Neural cell (in vitro differentiated cells): ENCODE data around the gene GRK1. TPM values are rescaled to one million over a fixed set of nuclear protein-coding genes. Genes with fewer than 3 reads are reported as not detected.

ENCODE experiments used
- H2AFZ ChIP-seq: fragments of 200-600, 300-800 bp; sonication (generic), shearing (Covaris generic); 2 replicates; pipeline ENCODE4 v1.6.0; 2014; ENCODE audit warnings: low read depth, mild to moderate bottlenecking, antibody characterized with exemption, low read length, moderate library complexity
- H3F3A ChIP-seq: fragments of 200-600 bp; shearing (Covaris generic); 2 replicates; pipeline ENCODE4 v1.6.1; 2016; ENCODE audit warnings: mild to moderate bottlenecking, moderate library complexity, mixed read lengths, antibody characterized with exemption, low read length; ENCODE audit not compliant: insufficient read depth, poor library complexity, severe bottlenecking
- H3K27ac ChIP-seq: fragments of 200-600, 300-800 bp; sonication (generic), shearing (Covaris generic); 2 replicates; pipeline ENCODE4 v1.5.1; 2014; ENCODE audit warnings: mild to moderate bottlenecking, low read length, moderate library complexity
- H3K27me3 ChIP-seq: fragments of 300-800, 200-600 bp; sonication (generic), shearing (Covaris generic); 2 replicates; pipeline ENCODE4 v1.6.0; 2014; ENCODE audit warnings: mild to moderate bottlenecking, low read depth, low read length, moderate library complexity; ENCODE audit not compliant: insufficient read depth
- H3K36me3 ChIP-seq: fragments of 300-800, 200-600 bp; sonication (generic), shearing (Covaris generic); 2 replicates; pipeline ENCODE4 v1.5.1; 2014; ENCODE audit warnings: mild to moderate bottlenecking, antibody characterized with exemption, low read length, moderate library complexity; ENCODE audit not compliant: insufficient read depth
- H3K4me2 ChIP-seq: fragments of 300-800, 200-600 bp; sonication (generic), shearing (Covaris generic); 2 replicates; pipeline ENCODE4 v1.6.0; 2014; ENCODE audit warnings: mild to moderate bottlenecking, low read length
- H3K4me3 ChIP-seq: fragments of 300-800, 200-600 bp; sonication (generic), shearing (Covaris generic); 2 replicates; pipeline ENCODE4 v1.5.1; 2014; ENCODE audit warnings: mild to moderate bottlenecking, low read length, moderate library complexity
- H3K79me2 ChIP-seq: fragments of 200-600 bp; shearing (Covaris generic); replicated peaks from 2 replicates; pipeline ENCODE4 v1.6.0; 2014; ENCODE audit warnings: mild to moderate bottlenecking, low read length, moderate library complexity; ENCODE audit not compliant: insufficient read depth
- H3K9ac ChIP-seq: fragments of 300-800, 200-600 bp; sonication (generic), shearing (Covaris generic); 2 replicates; pipeline ENCODE4 v1.6.1; 2016; ENCODE audit warnings: mild to moderate bottlenecking, low read length, mixed read lengths
- H3K9me2 ChIP-seq: fragments of 200-600 bp; shearing (Covaris generic); 2 replicates; pipeline ENCODE4 v1.6.1; 2016; ENCODE audit warnings: mild to moderate bottlenecking, low read length, mixed read lengths; ENCODE audit not compliant: insufficient read depth
- H3K9me3 ChIP-seq: fragments of 200-600, 300-800 bp; sonication (generic), shearing (Covaris generic); 2 replicates; pipeline ENCODE4 v1.6.1; 2016; ENCODE audit warnings: mild to moderate bottlenecking, mixed run types, low read length, moderate library complexity, mixed read lengths
- H4K20me1 ChIP-seq: fragments of 200-600 bp; shearing (Covaris generic); 2 replicates; pipeline ENCODE4 v1.6.1; 2016; ENCODE audit warnings: mild to moderate bottlenecking, mixed run types; ENCODE audit not compliant: insufficient read depth
- CTCF ChIP-seq: fragments of 450-650 bp; IDR thresholded peaks from 2 replicates; pipeline ENCODE4 v1.5.1; 2014; ENCODE audit warnings: antibody characterized with exemption, mild to moderate bottlenecking, moderate library complexity; ENCODE audit not compliant: poor library complexity, severe bottlenecking
- EP300 ChIP-seq: fragments of 450-650 bp; conservative IDR thresholded peaks from 2 replicates; pipeline ENCODE4 v1.6.1; 2014; ENCODE audit warnings: antibody characterized with exemption, mild to moderate bottlenecking, moderate library complexity; ENCODE audit not compliant: poor library complexity, severe bottlenecking
- EZH2 ChIP-seq: fragments of 200-600, 300-800 bp; shearing (Covaris generic), sonication (generic); IDR thresholded peaks from 2 replicates; pipeline ENCODE4 v1.6.1; 2014; ENCODE audit warnings: antibody characterized with exemption, low read length, borderline replicate concordance, mild to moderate bottlenecking; ENCODE audit not compliant: insufficient read depth, poor library complexity, severe bottlenecking
- MXI1 ChIP-seq: fragments of 450-650 bp; conservative IDR thresholded peaks from 2 replicates; pipeline ENCODE4 v1.6.1; 2014; ENCODE audit warnings: antibody characterized with exemption, mild to moderate bottlenecking; ENCODE audit not compliant: poor library complexity, severe bottlenecking
- POLR2AphosphoS5 ChIP-seq: IDR thresholded peaks from 2 replicates; pipeline ENCODE4 v1.6.1; 2012
- RAD21 ChIP-seq: fragments of 450-650 bp; conservative IDR thresholded peaks from 2 replicates; pipeline ENCODE4 v1.6.1; 2014; ENCODE audit warnings: antibody characterized with exemption, mild to moderate bottlenecking, moderate library complexity
- REST ChIP-seq: IDR thresholded peaks from 2 replicates; pipeline ENCODE4 v1.6.1; 2012; ENCODE audit warnings: borderline replicate concordance
- SMC3 ChIP-seq: fragments of 450-650 bp; conservative IDR thresholded peaks from 2 replicates; pipeline ENCODE4 v1.6.1; 2014; ENCODE audit warnings: antibody characterized with exemption, mild to moderate bottlenecking, moderate library complexity; ENCODE audit not compliant: poor library complexity
- TAF1 ChIP-seq: IDR thresholded peaks from 2 replicates; pipeline ENCODE4 v1.6.1; 2012; ENCODE audit warnings: low read depth
- polyA plus RNA-seq: library from polyadenylated mRNA; depleted of rRNA; stranded (reverse); fragments of >200 nt; gene quantifications from 2 replicates; pipeline ENCODE4 v1.2.3, GENCODE V29; 2014

GRK1 gene
- polyA plus RNA-seq, 1 donor from 2014 or later, result 0.06 TPM

GRCh38 chr13:113729187-113730019, 62.4 kb downstream of the GRK1 start:
- H3K27ac ChIP-seq, result no peak overlapping the region
- H3K27me3 ChIP-seq, result no peaks in the 10 kb centered on the region
- no peak overlapping the region for H3K9ac ChIP-seq
- H3K4me3 ChIP-seq, result no peak overlapping the region
- H3K9me3 ChIP-seq, result no peaks in the 10 kb centered on the region
- no peaks in the 10 kb centered on the region for H3F3A ChIP-seq
- H4K20me1 ChIP-seq, result no peaks in the 10 kb centered on the region
- no peak overlapping the region for H2AFZ ChIP-seq
- TF ChIP-seq EP300, result no peak
- TF ChIP-seq REST, result no peak
- no peak for TF ChIP-seq SMC3
- TF ChIP-seq EZH2, result no peak
- no peak for TF ChIP-seq CTCF
- no peak for TF ChIP-seq POLR2AphosphoS5
- TF ChIP-seq MXI1, result no peak
- TF ChIP-seq RAD21, result no peak
- TF ChIP-seq TAF1, result no peak
- H3K36me3 ChIP-seq, result no peaks in the 10 kb centered on the region
- H3K79me2 ChIP-seq, result no peaks in the 10 kb centered on the region
- H3K9me2 ChIP-seq, result no peaks in the 10 kb centered on the region
- H3K4me2 ChIP-seq, result no peak overlapping the region

- H3K9ac ChIP-seq, result no peak overlapping the region
- no peaks in the 10 kb centered on the region for H3K9me3 ChIP-seq
- no peak overlapping the region for H3K4me3 ChIP-seq
- no peaks in the 10 kb centered on the region for H3K27me3 ChIP-seq
- no peaks in the 10 kb centered on the region for H3K9me2 ChIP-seq
- no peak overlapping the region for H3K4me2 ChIP-seq
- H3K36me3 ChIP-seq, result no peaks in the 10 kb centered on the region
- H2AFZ ChIP-seq, result no peak overlapping the region
- no peaks in the 10 kb centered on the region for H3F3A ChIP-seq
- no peak overlapping the region for H3K27ac ChIP-seq
- H3K79me2 ChIP-seq, result no peaks in the 10 kb centered on the region
- no peaks in the 10 kb centered on the region for H4K20me1 ChIP-seq
- no peak for TF ChIP-seq POLR2AphosphoS5
- no peak for TF ChIP-seq CTCF
- TF ChIP-seq MXI1, result no peak
- no peak for TF ChIP-seq REST
- no peak for TF ChIP-seq EZH2
- TF ChIP-seq RAD21, result no peak
- TF ChIP-seq SMC3, result no peak
- TF ChIP-seq EP300, result no peak
- TF ChIP-seq TAF1, result no peak
Measured at GRCh38 chr13:113730258-113730691, 63.3 kb downstream of the GRK1 start.
